ENCODE measurements around the gene MPZL1.

Gene MPZL1

DNA sequence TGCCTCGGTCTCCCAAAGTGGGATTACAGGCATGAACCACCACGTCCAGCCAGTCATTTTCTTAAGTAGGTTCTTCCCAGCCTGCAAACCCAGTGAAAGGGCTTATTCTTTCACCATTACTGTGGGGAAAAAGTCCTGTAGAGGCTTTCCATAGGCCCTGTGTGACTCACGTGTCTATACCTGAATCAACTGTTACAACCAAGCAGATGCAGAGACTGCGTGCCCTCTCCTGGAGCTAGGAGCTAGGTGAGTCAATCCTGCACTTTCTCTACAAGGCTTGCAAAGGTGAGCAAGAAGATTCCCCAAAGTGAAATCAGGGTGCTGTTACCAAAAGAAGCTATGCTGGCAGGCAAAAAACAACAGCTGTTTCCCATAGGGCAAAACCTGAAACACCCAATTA is 13.8 kb upstream of the MPZL1 start:
- DNase-seq (ENCODE audit: low spot score): no peak
- in situ Hi-C loops (cut with MboI; ENCODE audit: low pct_unique_long_range_greater_than_20kb, low sequenced_read_pairs, unreplicated experiment): no loop called here
- TF ChIP-seq, protein P1, sequence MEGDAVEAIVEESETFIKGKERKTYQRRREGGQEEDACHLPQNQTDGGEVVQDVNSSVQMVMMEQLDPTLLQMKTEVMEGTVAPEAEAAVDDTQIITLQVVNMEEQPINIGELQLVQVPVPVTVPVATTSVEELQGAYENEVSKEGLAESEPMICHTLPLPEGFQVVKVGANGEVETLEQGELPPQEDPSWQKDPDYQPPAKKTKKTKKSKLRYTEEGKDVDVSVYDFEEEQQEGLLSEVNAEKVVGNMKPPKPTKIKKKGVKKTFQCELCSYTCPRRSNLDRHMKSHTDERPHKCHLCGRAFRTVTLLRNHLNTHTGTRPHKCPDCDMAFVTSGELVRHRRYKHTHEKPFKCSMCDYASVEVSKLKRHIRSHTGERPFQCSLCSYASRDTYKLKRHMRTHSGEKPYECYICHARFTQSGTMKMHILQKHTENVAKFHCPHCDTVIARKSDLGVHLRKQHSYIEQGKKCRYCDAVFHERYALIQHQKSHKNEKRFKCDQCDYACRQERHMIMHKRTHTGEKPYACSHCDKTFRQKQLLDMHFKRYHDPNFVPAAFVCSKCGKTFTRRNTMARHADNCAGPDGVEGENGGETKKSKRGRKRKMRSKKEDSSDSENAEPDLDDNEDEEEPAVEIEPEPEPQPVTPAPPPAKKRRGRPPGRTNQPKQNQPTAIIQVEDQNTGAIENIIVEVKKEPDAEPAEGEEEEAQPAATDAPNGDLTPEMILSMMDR (IDR thresholded peaks at IDR 0.05; ENCODE audit: extremely low read depth, insufficient read depth, missing control alignments): no peak

DNA sequence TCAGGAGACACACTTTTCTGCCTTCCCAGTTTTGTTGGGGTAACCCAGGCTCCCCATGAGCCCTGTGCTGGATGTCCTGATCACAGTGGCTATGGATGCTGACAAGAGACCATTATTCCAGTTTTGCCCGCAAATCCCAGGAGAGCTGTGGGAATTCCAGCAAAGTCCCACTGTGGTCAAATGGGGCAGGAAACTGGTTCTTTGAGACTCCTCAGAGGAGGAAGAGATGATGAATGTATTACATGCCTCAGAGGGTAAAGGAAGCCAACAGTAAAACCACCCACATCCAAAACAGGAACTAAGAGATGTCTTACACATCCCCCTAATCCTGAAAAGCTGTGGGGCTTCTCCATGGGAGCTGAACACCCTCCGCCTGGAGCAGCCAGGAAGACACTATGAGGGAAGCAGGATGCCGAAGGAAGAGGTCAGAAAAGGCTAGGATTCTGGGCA is 12.8 kb upstream of the MPZL1 start:
- DNase-seq (ENCODE audit: low spot score): no peak
- TF ChIP-seq, protein P1 (IDR thresholded peaks at IDR 0.05; ENCODE audit: extremely low read depth, insufficient read depth, missing control alignments): no peak
- in situ Hi-C loops (cut with MboI; ENCODE audit: low pct_unique_long_range_greater_than_20kb, low sequenced_read_pairs, unreplicated experiment): no loop called here

DNA sequence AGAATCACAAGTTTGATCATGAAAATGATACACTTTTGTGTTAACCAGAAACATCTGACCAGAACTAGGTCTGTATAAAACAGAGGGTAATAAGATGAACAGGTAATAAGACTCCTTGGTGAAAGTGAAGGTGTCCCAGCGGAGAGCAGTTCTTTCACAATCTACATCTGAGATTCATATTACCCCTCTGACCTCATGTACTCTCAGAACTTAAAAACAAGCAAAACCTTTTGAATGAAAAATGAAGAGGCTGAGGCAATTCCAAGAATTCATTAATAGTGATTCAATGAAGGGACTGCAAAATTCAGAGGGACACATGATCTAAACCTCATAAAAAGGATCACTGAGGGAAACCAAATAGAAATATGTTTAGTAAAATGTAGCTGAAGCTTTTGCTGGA is 10.9 kb upstream of the MPZL1 start:
- no peak for DNase-seq (ENCODE audit: low spot score)
- in situ Hi-C loops (cut with MboI; ENCODE audit: low pct_unique_long_range_greater_than_20kb, low sequenced_read_pairs, unreplicated experiment): no loop called here
- TF ChIP-seq, protein P1 (IDR thresholded peaks at IDR 0.05; ENCODE audit: extremely low read depth, insufficient read depth, missing control alignments): no peak

DNA sequence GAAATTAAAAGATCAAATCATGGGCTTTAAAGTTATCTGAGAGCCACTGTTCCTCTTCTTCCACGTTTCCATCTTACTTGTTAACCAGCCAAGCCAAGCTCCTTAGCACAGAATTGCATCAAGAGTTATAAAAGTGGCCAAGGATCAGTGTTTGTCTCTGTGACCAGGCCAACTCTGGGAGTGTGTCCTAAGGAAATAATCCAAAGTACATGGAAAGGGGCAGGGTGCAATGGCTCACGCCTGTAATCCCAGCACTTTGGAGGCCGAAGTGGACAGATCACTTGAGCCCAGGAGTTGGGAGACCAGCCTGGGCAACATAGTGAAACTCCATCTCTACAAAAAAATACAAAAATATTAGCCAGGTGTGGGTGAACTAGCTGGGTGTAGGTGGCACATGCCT is 10.0 kb upstream of the MPZL1 start:
- no peak for DNase-seq (ENCODE audit: low spot score)
- TF ChIP-seq, protein P1 (IDR thresholded peaks at IDR 0.05; ENCODE audit: extremely low read depth, insufficient read depth, missing control alignments): no peak
- in situ Hi-C loops (cut with MboI; ENCODE audit: low pct_unique_long_range_greater_than_20kb, low sequenced_read_pairs, unreplicated experiment): no loop called here

- TF ChIP-seq, protein P1 (IDR thresholded peaks at IDR 0.05; ENCODE audit: extremely low read depth, insufficient read depth, missing control alignments): no peak
- DNase-seq (ENCODE audit: low spot score): no peak
- in situ Hi-C loops (cut with MboI; ENCODE audit: low pct_unique_long_range_greater_than_20kb, low sequenced_read_pairs, unreplicated experiment): no loop called here
Observed at GRCh38 chr1:167713330-167714081, 8.3 kb upstream of the MPZL1 start.

- in situ Hi-C loops (cut with MboI; ENCODE audit: low pct_unique_long_range_greater_than_20kb, low sequenced_read_pairs, unreplicated experiment): no loop called here
- TF ChIP-seq, protein P1 (IDR thresholded peaks at IDR 0.05; ENCODE audit: extremely low read depth, insufficient read depth, missing control alignments): no peak
- DNase-seq (ENCODE audit: low spot score): no peak
Observed at GRCh38 chr1:167714098-167714438, 7.7 kb upstream of the MPZL1 start.
